Gastroesophageal sphincter (tissue), 3 donors: ENCODE measurements around the gene CXorf49.
"Not testable (repeated sequence)": the region's sequence is repeated elsewhere in the genome, so short reads cannot be mapped to it uniquely, and the experiment has no call there.

Experiments
- EP300 ChIP-seq: sonication (generic); formaldehyde crosslinking; IDR thresholded peaks from one replicate; pipeline ENCODE4 v1.6.1; 2017; ENCODE audit warnings: antibody characterized with exemption, mild to moderate bottlenecking
- TF ChIP-seq, protein P1 (sequence below), 4 experiments: fragments of 200-600 bp in 2 of 4; fragments of 450-650 bp in 2 of 4; sonication (generic) in 1 of 4; IDR thresholded peaks; one replicate each; pipeline ENCODE4 v1.5.1; 2017 to 2019; ENCODE audit warnings: antibody characterized with exemption in 4 of 4, mild to moderate bottlenecking in 2 of 4, moderate library complexity in 2 of 4

DNA sequence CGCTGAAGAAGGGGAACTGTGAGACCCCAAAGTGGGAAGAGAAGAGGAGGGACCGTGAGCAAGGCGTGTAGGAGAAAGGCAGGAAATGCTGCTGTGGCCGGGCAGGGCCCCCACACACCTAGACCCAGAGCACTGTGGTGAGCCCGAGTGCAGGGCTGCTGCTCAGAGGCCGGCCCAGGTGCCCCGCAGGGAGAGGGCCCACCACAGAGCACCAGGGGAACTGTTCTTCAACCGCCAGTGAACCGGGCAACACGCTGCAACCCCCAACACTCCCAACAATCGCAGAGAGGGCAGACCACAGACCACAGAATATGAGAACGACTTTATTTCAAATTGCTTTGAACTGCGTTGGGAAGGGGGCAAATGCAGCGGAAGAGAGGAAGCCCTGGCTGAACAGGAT lies 4.0 kb downstream of the CXorf49 start:
- TF ChIP-seq, protein P1, sequence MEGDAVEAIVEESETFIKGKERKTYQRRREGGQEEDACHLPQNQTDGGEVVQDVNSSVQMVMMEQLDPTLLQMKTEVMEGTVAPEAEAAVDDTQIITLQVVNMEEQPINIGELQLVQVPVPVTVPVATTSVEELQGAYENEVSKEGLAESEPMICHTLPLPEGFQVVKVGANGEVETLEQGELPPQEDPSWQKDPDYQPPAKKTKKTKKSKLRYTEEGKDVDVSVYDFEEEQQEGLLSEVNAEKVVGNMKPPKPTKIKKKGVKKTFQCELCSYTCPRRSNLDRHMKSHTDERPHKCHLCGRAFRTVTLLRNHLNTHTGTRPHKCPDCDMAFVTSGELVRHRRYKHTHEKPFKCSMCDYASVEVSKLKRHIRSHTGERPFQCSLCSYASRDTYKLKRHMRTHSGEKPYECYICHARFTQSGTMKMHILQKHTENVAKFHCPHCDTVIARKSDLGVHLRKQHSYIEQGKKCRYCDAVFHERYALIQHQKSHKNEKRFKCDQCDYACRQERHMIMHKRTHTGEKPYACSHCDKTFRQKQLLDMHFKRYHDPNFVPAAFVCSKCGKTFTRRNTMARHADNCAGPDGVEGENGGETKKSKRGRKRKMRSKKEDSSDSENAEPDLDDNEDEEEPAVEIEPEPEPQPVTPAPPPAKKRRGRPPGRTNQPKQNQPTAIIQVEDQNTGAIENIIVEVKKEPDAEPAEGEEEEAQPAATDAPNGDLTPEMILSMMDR (IDR thresholded peaks at IDR 0.05) = not testable (repeated sequence)
- not testable (repeated sequence) for TF ChIP-seq EP300
